T follicular helper cell (primary cell): ENCODE data around the gene SLC16A2.
"Not testable (repeated sequence)": the region's sequence is repeated elsewhere in the genome, so short reads cannot be mapped to it uniquely, and the experiment has no call there.

ENCODE experiments used
- DNase-seq: peaks from one replicate; pipeline ENCODE4 v3.0.0-alpha.2; 2020; ENCODE audit warnings: low read depth

Gene SLC16A2

DNA sequence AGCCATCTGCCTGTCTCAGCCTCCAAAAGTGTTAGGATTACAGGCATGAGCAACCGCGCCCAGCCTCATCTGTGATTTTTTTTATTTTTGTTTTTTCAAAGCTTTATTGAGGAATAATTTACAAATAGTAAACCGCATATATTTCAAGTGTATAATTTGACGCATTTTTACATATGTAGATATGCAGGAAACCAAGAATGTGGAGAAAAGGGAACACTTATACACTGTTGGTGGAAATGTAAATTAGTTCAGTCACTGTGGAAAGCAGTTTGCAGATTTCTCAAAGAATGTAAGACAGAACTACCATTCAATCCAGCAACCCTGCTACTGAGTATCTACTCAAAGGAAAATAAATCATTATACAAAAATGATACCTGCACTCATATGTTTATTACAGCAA lies 85.9 kb downstream of the SLC16A2 start:
- no peak for DNase-seq

DNA sequence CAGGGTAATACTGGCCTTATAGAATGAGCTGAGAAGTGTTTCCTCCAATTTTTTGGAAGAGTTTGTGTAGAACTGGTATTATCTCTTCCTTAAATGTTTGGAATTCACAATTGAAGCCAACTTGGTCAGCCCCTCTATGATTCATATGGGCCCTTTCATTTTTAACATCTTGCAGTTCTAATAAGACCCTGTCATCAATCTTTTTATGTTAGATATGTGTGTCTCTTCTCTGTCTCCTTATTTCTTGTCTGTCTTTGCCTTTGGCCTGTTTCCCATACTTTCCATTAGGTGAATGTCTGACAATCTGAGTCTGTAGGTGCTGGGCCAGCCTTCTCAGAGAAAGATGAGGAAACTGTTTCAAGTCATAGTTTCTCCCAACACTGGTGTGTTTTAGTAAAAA lies 88.7 kb downstream of the SLC16A2 start:
- DNase-seq = no peak

DNA sequence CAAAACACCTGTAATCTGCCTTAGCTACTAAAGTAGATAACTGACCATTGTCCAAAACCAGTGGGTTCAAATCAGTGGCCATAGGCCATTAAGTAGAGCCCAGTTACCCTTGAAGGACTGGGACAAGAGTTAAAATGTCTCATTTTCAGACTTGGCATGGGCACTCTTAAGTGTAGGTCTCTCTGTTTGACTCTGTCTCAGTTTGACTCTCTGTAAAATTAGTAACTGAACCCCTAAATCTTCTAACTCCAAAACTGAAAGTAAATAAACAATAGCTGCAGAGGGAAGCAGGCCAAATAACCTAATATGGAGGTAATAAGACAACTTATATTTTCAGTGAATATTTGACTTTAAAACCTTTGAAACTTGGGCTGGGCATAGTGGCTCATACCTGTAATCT lies 89.1 kb downstream of the SLC16A2 start:
- no peak for DNase-seq

DNA sequence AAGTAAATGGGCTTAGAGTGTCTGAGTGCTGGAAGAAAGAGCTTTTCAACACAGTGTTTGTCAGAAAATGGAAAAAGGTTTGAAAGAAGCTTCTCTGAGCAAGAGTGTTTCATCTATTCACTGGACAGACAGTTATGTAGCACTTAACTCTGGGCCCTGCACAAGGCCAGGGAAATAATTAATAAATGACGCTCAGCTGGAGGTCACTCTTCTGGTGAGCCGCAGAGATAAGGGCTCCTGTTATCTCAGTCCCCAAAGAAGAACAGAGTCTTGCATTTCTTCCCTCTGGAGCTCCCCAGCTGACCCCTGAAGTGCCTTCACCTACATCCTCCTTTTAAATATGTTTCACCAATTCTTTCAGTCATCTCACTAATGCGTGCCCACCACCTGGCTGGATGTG lies 90.4 kb downstream of the SLC16A2 start:
- DNase-seq = no peak

GRCh38 chrX:74514384-74514783 lies 93.1 kb downstream of the SLC16A2 start:
- DNase-seq = no peak

- DNase-seq = no peak
These were observed 94.1 kb downstream of the SLC16A2 start for GRCh38 chrX:74515356-74515755.

- not testable (repeated sequence) for DNase-seq
These were observed 94.7 kb downstream of the SLC16A2 start for GRCh38 chrX:74516013-74516412.

DNA sequence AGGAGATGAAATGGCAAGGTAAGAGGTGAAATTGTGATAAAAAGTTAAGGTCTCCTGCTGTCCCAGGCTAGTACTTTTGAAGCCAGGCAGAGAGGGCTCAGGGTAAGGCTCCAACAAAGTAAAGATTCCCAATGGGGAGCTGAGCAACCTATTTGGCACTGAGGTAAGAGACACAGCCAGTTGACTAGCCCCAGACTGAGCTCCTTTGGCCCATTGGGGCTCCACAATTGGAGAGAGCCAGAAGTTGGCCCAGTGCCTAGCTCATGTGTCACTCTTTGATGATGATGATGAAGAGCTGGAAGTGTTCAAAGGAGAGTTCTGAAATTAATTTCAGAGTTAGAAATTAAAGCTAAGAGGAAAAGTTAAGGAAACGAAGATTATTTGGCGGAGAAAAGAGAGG lies 98.6 kb downstream of the SLC16A2 start:
- no peak for DNase-seq

DNA sequence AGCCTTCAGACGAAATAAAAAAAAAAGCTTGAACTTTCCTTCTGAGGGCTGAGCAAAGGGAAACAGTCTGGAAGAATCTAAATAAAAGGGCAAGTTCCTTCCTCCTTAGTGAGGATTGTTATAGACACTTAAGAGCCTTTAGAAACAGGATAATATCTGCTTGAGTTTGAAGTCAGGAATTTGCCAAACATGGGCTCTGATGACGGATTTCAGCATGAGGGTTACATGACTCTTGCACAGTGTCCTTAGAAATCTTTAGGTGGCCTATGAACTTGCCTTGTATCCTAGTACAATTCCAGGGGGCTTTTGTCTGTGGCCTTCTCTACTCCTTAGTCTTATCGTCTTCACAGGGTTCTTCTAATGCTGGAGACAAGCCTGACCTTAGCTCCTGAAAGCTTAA lies 99.0 kb downstream of the SLC16A2 start:
- no peak for DNase-seq

- DNase-seq = no peak
These were observed 99.6 kb downstream of the SLC16A2 start for GRCh38 chrX:74520896-74521295.

GRCh38 chrX:74521961-74522751 lies 100.9 kb downstream of the SLC16A2 start:
- DNase-seq = no peak

DNA sequence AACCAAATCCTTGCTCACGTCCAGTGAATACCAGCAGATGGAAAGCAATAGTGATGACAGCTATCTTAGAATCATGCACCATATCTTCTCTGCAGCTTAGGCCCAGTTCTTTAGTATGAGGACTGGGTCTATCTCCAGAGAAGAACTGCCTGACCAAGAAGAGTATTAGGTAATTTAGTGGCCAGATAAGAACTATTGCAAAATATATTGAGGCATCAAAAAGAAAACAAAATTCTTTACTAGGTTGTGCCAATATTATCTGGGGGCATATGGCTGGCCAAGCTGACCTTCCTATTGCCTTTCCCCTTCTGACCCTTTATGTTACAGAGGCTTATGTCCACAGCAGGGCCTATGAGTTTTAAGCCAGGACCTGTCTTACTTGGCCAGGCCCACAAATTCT lies 101.9 kb downstream of the SLC16A2 start:
- no peak for DNase-seq

GRCh38 chrX:74523870-74524735 lies 102.8 kb downstream of the SLC16A2 start:
- DNase-seq = no peak

GRCh38 chrX:74525116-74525515 lies 103.8 kb downstream of the SLC16A2 start:
- DNase-seq = no peak

DNA sequence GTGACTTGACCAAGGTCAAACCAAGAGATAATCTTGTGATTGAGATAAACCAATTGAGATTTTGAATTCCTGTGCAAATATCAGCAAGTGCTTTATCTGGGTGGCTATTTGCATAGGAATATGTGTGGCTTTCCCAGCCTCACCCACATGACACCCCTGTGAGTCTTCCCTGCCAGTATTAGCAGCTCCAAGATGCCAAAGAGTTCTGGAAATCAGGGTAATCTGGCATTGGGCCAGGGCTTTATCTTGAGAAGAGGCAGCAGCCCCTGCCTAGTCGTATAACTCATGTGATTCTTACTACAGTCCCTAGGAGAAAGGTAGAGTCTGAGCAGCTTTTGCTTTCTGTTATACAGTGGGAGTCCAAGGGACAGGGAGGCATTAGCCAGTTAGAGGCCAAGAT lies 105.5 kb downstream of the SLC16A2 start:
- no peak for DNase-seq

DNA sequence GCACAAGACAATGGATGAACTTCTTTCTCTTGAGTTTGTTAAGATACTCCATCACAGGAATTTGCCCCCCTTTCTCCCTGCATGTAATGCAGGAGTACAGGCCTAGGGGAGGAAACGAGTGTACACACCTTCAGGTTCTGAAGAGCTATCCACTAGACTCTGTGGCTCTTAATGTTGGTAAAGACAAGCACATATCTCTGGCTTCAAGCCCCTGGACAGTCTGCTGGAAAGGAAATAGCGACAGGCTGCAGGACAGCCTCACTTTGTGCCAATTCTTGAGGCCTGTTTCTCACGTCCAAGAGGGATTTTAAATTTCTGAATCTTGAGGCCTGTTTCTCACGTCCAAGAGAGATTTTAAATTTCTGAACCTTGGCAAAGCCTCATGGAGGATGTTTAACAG lies 106.1 kb downstream of the SLC16A2 start:
- DNase-seq = no peak

DNA sequence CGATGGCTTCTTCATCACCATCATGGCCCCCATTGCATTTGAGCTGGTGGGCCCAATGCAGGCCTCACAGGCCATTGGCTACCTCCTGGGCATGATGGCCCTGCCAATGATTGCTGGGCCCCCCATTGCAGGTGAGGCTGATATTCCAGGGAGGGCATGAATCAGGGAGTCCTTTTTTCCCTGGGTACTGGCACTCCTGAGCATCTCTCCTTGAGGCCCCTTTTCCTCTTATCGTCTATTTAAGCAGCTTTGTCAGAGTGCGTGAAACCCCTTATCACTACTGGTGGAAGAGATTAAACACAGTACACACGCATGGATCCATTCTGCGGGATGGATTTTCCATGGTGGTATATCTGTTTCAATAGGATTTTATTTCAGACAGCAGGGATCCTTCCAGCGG lies 108.0 kb downstream of the SLC16A2 start:
- no peak for DNase-seq

GRCh38 chrX:74531081-74531480 lies 109.8 kb downstream of the SLC16A2 start:
- no peak for DNase-seq

DNA sequence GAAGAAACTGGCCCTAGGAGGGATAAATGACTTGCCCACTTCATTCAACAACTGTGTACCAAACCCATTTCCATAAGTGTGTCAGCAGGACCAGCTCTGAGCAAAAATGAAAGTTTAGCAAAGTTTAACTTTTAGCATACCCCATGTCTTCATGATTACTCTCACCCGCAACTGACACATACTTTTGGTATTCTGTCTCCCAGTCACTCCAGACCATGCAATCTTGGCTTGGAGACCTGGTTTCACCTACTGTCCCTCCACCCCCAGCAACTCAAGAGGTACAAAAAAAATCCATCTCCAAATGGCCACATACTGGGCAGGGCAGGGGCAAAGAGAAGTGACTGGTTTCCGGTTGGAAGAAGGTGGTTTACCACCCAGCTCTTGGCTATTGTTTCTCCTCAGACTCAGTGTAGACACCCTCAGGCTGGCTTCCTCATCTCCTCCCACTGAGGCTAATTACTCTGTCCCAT lies 113.3 kb downstream of the SLC16A2 start:
- no peak for DNase-seq

DNA sequence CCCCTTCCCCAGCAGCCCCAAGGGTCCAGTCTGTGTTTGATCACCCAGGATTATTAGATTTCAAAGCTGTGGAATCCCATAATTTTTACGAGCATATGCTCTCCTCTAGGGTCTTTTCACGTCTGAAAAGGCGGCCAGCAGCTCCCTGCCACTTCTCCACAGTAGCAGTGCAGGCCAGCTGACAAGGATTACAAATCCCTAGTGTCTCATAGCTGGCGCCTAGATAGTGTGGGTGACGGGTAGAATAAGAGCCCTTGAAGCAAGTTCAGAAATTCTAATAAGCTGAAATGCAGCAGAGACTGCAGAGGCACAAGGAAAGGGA lies 113.8 kb downstream of the SLC16A2 start:
- DNase-seq = no peak

GRCh38 chrX:74535408-74536151 lies 114.3 kb downstream of the SLC16A2 start:
- no peak for DNase-seq

GRCh38 chrX:74536152-74536831 lies 115.0 kb downstream of the SLC16A2 start:
- DNase-seq = no peak
